Cardiac fibroblast (primary cell): ENCODE data around the gene ATP5MC2.
"Not testable (repeated sequence)": the region's sequence is repeated elsewhere in the genome, so short reads cannot be mapped to it uniquely, and the experiment has no call there.

Source experiments
- DNase-seq, 2 donors: peaks; one replicate each; pipeline versions ENCODE4 v3.0.0 to v3.0.0-alpha.2; 2010; ENCODE audit warnings: low read depth in 2 of 2
- H3K4me3 ChIP-seq, 2 donors: replicated peaks in 1 of 2; 1 replicate in 1 of 2; 2 replicates in 1 of 2; pipeline ENCODE4 v1.5.1; 2011; ENCODE audit warnings: low read depth in 2 of 2, low read length in 2 of 2, mild to moderate bottlenecking in 2 of 2, moderate library complexity in 1 of 2
- TF ChIP-seq, protein P1 (sequence below): IDR thresholded peaks from one replicate; pipeline ENCODE4 v1.5.1; 2011; ENCODE audit warnings: low read depth, mild to moderate bottlenecking, low read length, inconsistent platforms

ATP5MC2 gene

DNA sequence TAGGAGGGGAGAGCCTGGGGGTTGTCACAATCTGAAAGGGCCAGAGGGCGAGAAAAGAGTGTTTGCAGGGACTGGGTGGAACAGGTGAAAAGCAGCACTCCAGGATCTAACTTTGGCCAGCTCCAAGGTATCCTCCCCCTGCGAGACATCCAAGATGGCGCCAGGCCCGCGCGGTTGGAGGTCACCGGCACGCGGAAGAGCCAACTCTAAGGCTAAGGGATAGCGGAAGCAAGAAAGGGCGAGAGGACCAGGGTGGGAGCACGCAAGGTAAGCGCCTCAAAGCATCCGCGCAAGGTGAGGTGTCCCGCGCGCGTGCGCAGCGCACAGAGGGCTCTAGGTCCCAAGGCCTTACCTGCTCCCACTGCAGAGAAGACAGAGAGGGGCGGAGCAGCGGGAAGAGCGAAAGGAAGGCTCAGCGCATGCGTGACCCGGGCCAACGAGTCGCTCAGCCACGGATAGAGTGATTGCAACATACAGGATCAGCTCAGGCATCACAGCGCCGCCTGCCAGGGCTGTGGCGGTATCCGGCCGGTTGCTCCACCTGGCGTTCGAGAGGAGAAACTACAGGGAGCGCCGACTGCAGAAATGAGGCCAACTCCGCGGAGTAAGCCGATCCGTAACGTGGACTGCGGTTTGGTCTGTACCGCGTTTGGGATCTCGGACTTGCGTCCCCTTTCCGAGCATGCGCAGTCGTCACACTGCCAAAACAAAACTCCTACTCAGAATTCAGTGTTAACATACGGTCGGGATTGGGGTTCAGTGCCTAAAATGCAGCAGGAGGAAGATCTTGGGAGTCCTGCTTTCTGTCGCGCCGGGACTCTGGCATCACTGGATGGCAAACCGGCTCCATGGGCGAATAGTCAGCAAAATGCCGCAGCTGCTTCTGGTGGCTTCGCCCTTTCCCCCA is at the start of gene ATP5MC2:
ATP5MC2 (minus strand) TSS at position 383 of the 907 bp plus-strand sequence. CDS start 3,469 bp downstream, outside the sequence.
- peak; percentile 99 for DNase-seq
- TF ChIP-seq, protein P1, sequence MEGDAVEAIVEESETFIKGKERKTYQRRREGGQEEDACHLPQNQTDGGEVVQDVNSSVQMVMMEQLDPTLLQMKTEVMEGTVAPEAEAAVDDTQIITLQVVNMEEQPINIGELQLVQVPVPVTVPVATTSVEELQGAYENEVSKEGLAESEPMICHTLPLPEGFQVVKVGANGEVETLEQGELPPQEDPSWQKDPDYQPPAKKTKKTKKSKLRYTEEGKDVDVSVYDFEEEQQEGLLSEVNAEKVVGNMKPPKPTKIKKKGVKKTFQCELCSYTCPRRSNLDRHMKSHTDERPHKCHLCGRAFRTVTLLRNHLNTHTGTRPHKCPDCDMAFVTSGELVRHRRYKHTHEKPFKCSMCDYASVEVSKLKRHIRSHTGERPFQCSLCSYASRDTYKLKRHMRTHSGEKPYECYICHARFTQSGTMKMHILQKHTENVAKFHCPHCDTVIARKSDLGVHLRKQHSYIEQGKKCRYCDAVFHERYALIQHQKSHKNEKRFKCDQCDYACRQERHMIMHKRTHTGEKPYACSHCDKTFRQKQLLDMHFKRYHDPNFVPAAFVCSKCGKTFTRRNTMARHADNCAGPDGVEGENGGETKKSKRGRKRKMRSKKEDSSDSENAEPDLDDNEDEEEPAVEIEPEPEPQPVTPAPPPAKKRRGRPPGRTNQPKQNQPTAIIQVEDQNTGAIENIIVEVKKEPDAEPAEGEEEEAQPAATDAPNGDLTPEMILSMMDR, result peak; percentile 100
- peak within 1 kb of the TSS; percentile 78 to 79 for H3K4me3 ChIP-seq

DNA sequence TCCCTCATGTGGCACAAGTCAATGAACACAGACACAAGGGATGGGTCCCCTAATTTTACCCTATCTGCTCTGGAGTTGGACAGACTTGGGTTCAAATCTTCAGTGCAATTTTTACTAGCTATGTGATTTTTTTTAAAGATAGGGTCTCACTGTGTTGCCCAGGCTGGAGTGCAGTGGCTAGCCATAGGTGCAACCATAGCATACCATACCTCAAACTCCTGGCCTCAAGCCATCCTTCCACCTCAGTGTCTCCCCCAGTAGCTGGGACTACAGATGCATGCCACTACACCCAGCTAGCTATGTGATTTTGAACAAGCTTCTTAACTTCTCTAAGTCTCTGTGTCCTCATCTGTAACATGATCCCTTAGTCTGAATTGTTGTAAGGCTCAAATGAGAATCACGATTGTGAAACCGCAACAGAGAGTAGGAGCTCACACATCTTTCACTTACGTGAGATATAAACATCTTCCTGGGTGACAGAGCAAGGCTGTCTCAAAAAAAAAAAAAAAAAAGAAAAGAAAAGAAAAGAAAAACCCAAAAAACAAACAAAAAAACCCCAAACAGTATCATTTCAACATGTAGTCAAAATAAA is 46.7 kb upstream of the ATP5MC2 start:
- TF ChIP-seq, protein P1, result no peak
- no peak overlapping the region for H3K4me3 ChIP-seq
- DNase-seq, result no peak

DNA sequence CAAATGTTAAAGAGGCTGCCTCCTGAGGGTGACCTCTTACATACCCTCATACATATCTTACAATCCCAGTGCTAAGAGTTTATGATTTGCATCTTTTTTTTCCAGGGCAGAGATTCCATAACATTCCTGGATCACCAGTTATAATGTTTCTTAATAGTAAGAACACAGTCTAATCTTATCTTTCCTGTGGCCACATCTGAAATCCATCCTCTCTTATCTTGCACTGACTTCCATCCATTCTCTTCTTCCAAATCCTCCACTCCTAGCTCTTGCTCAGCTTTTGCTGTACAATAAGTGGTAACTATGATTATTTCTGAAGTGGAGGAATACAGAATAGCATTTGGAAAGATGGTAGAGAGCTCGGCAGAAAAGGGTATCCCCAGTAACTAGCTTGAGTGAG is 45.1 kb upstream of the ATP5MC2 start:
- DNase-seq, result no peak
- no peak overlapping the region for H3K4me3 ChIP-seq
- TF ChIP-seq, protein P1, result no peak

DNA sequence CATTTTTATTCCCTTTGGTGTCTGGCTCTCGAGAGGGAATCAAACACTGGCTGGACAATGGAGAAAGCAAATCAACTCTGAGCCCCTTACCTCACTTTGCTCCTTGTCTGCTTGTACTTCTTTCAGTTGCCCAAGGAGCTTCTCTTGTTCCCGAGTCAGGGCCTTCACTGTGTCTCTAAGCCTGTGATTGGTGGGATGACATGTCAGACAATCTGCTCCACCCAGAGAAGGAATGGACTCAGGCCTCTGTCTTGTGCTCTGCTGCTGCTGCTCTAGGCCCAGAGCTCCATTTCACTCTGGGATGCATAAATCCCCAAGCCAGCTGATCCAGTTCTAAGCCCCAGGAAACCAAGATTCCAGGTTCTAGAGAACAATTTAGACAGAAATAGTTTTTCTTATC is 43.8 kb upstream of the ATP5MC2 start:
- no peak overlapping the region for H3K4me3 ChIP-seq
- TF ChIP-seq, protein P1, result no peak
- peak in 1 of 2 donors; percentile 27 for DNase-seq

DNA sequence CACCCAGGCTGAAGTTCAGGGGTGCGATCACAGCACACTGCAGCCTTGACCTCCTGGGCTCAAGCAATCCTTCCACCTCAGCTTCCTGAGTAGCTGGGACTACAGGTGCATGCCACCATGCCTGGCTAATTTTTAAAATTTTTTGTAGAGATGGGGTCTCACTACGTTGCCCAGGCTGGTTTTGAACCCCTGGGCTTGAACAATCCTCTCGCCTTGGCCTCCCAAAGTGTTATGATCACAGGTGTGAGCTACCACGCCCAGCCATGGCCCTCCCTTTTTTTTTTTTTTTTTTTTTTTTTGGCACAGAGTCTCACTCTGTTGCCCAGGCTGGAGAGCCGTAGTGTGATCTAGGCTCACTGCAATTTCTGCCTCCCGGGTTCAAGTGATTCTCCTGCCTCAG is 42.7 kb upstream of the ATP5MC2 start:
- not testable (repeated sequence) for H3K4me3 ChIP-seq, DNase-seq

DNA sequence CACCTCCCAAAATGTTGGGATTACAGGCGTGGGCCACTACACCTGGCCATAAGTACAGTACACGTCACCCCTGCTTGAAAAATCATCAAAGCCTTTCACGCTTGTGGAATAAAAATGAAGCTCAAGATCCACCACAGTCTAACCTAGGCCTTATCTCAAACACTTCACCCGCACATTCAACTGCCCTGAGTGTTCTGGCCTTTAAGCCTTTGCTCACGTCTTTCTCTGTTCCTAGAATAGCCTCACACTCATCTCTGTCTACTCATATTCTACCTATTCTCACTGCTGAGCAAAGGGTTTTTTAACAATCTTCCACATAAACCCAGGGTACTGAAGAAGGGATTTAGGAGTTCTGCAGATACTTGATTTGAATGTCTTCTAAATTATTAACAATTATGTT is 41.4 kb upstream of the ATP5MC2 start:
- no peak for DNase-seq
- TF ChIP-seq, protein P1, result no peak
- no peak overlapping the region for H3K4me3 ChIP-seq

DNA sequence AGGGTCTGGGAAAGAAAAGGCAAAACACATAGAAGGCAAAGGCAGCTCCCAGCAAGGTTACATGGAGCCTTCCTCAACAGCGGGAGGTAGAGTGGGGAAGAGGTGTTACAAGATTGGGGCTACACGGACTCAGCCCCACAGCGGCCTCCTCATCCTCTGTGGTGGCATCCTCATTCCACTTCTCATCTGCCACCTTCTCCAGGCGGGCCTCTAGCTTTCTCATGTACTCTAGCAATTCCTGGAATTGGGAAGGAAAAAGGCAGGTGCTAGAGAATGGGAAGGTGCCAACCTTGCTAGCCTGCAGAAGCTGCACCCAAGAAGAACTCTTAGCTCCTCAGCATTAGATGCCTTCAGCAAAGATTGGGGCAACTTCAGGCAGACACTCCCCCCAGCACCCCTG is 38.1 kb upstream of the ATP5MC2 start:
- TF ChIP-seq, protein P1, result no peak
- no peak for DNase-seq
- no peak overlapping the region for H3K4me3 ChIP-seq
